ENCODE measurements around the gene FAM149A. TPM values are rescaled to one million over a fixed set of nuclear protein-coding genes. Genes with fewer than 3 reads are reported as not detected.

The FAM149A gene
- total RNA-seq, 1 donor from 2014 or later: 13.6 TPM

DNA sequence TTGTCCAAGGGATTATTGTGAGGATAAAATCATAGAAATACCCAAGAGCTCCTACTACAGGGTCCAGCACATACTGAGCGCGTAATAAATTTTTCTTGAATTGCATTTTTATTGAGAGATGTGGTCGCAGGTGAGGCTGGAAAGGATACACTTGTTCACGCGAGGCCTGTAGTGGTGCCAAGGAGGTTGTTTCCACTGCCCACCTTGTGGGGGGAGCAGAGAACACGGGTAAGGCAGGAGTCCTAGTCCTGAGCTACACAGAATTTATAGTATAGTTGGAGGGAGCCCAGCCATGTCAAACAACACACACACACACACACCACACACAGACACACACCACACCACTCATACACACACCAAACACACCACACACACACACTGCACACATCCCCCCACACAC is 55.1 kb downstream of the FAM149A start:
- Mint-ChIP-seq H3K4me3 (no peak overlapping the region), H3K27me3 (ENCODE audit: low read depth) (no peaks in the 10 kb centered on the region), H3K27ac (no peak overlapping the region), H3K9me3 (no peaks in the 10 kb centered on the region), H3K36me3 (peaks cover 20% of the 10 kb centered on the region), H3K4me1 (no peaks in the 10 kb centered on the region)
- no peak for DNase-seq (ENCODE audit: low spot score in 2 of 2, unreplicated experiment in 2 of 2)
- no peak for TF ChIP-seq CTCF (IDR thresholded peaks at IDR 0.05; ENCODE audit: unreplicated experiment)

DNA sequence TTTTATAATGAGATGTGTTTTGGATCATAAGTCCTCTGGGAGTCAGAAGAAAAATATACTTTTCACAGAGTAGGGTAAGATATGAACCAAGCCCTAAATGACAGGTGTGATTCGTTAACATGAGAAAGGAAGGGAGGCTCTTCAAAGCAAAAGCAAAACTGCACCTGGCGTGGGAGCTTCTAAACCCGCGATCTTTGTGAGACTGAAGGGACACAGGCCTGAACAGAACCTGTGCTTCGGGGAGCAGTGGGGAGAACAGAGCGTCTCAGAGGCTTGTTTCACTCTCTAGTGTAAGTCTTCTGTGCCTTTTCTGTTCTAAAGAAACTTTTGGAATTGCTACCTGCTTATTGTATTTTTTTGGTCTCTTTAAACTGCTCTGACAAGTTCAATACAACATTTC is 56.6 kb downstream of the FAM149A start:
- Mint-ChIP-seq H3K4me1 (no peaks in the 10 kb centered on the region), H3K27ac (no peak overlapping the region)

GRCh38 chr4:186166852-186167512 is 62.5 kb downstream of the FAM149A start:
- Mint-ChIP-seq H3K27ac (no peak overlapping the region), H3K27me3 (ENCODE audit: low read depth) (no peaks in the 10 kb centered on the region), H3K4me3 (no peak overlapping the region), H3K36me3 (peaks cover 15% of the 10 kb centered on the region), H3K9me3 (no peaks in the 10 kb centered on the region), H3K4me1 (no peaks in the 10 kb centered on the region)
- TF ChIP-seq CTCF (IDR thresholded peaks at IDR 0.05; ENCODE audit: unreplicated experiment): no peak
- no peak for DNase-seq (ENCODE audit: low spot score in 2 of 2, unreplicated experiment in 2 of 2)

More for the DNA sequence above, 56.6 kb downstream of the FAM149A start:
- TF ChIP-seq CTCF (IDR thresholded peaks at IDR 0.05; ENCODE audit: unreplicated experiment): no peak
- Mint-ChIP-seq H3K9me3 (no peaks in the 10 kb centered on the region), H3K27me3 (ENCODE audit: low read depth) (no peaks in the 10 kb centered on the region), H3K4me3 (no peak overlapping the region), H3K36me3 (peaks cover 11% of the 10 kb centered on the region)
- no peak for DNase-seq (ENCODE audit: low spot score in 2 of 2, unreplicated experiment in 2 of 2)

DNA sequence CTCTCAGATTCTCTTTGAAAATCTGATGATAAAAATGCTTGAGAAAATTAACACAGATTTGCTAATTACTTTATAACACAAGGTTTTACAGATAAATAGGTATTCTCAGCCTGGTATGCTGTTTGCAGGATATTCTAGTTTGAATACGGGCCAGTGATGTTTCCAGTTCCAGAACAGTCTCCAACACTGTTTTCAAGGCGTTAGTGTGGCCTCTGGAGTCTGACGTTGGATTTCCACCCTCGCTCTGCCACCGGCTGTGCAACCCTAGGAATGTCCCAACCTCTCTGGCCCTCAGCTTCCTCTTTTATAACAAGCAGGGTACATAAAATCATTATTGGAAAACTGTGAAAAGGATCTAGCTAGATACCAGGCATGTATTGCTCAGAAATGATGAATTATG is 63.1 kb downstream of the FAM149A start:
- no peaks in the 10 kb centered on the region for H3K27me3 Mint-ChIP-seq (ENCODE audit: low read depth)
- TF ChIP-seq CTCF (IDR thresholded peaks at IDR 0.05; ENCODE audit: unreplicated experiment): no peak
- H3K27ac Mint-ChIP-seq: no peak overlapping the region

GRCh38 chr4:186168750-186169149 is 64.2 kb downstream of the FAM149A start:
- peaks cover 13% of the 10 kb centered on the region for H3K36me3 Mint-ChIP-seq
- no peak overlapping the region for H3K4me3 Mint-ChIP-seq
- H3K27ac Mint-ChIP-seq: no peak overlapping the region
- H3K27me3 Mint-ChIP-seq (ENCODE audit: low read depth): no peaks in the 10 kb centered on the region
- H3K4me1 Mint-ChIP-seq: no peaks in the 10 kb centered on the region
- DNase-seq (ENCODE audit: low spot score in 2 of 2, unreplicated experiment in 2 of 2): no peak
- no peaks in the 10 kb centered on the region for H3K9me3 Mint-ChIP-seq
- no peak for TF ChIP-seq CTCF (IDR thresholded peaks at IDR 0.05; ENCODE audit: unreplicated experiment)

More for the DNA sequence above, 63.1 kb downstream of the FAM149A start:
- Mint-ChIP-seq H3K9me3 (no peaks in the 10 kb centered on the region), H3K4me1 (no peaks in the 10 kb centered on the region), H3K4me3 (no peak overlapping the region), H3K36me3 (peaks cover 15% of the 10 kb centered on the region)
- DNase-seq (ENCODE audit: low spot score in 2 of 2, unreplicated experiment in 2 of 2): no peak
